HepG2 (cell line): Measurements from ENCODE around the gene WDCP. TPM values are rescaled to one million over a fixed set of nuclear protein-coding genes. Genes with fewer than 3 reads are reported as not detected.

Source experiments
- ATAC-seq: fragments of 200-7000 bp; cut with Tn5 transposase; 3 replicates; pipeline ENCODE4 v1.9.1; 2020; ENCODE audit warnings: mild to moderate bottlenecking, moderate library complexity
- BruUV-seq: library from RNA; stranded (reverse); fragments of 400-500 nt; replicated peaks from 2 replicates; lab custom pipeline; 2021; lab: Mats Ljungman, UMichigan
- CTCF ChIA-PET: fragments of 300-600 bp; formaldehyde crosslinking; extraction: SDS; loops from one replicate; lab custom pipeline; 2021; ENCODE audit warnings: low total read pairs, inconsistent platforms, low intra/inter-chr PET ratio; lab: Yijun Ruan, JAX
- POLR2A ChIA-PET: fragments of 350-600 bp; sonication (Branson Sonifier 250); formaldehyde crosslinking; loops from one replicate; lab custom pipeline; 2020; ENCODE audit warnings: antibody characterized with exemption, inconsistent platforms; lab: Yijun Ruan, JAX
- DNase-seq: peaks from one replicate; pipeline ENCODE4 v3.0.0-alpha.2; 2015; ENCODE audit warnings: low spot score
- FAIRE-seq: peaks from 3 replicates; lab custom pipeline; 2011; peaks lifted over from hg19 to GRCh38; lab: Jason Lieb, UNC
- H2AFZ ChIP-seq: one replicate; pipeline ENCODE4 v1.6.1; 2011; ENCODE audit warnings: low read length, inconsistent platforms
- H3K27ac ChIP-seq: fragments of 300-600 bp; 3 replicates; pipeline ENCODE4 v1.8.0; 2011; ENCODE audit warnings: mixed run types, mild to moderate bottlenecking, mixed read lengths, low read length, inconsistent platforms; ENCODE audit not compliant: insufficient read depth; ENCODE audit errors: extremely low read length
- H3K27me3 ChIP-seq, 2 experiments: fragments of 200-600 bp in 1 of 2; 2 replicates in 1 of 2; 3 replicates in 1 of 2; pipeline versions ENCODE4 v1.6.0 to v1.8.0; 2011; ENCODE audit warnings: low read length in 2 of 2, mild to moderate bottlenecking in 2 of 2, moderate library complexity in 2 of 2, inconsistent platforms in 1 of 2; ENCODE audit not compliant: insufficient read depth in 2 of 2, control insufficient read depth in 1 of 2
- H3K36me3 ChIP-seq, 2 experiments: fragments of 200-600 bp in 1 of 2; replicated peaks in 1 of 2; 2 replicates in 1 of 2; 3 replicates in 1 of 2; pipeline versions ENCODE4 v1.5.1 to v1.8.0; 2011; ENCODE audit warnings: low read length in 2 of 2, inconsistent platforms in 1 of 2; ENCODE audit not compliant: insufficient read depth in 2 of 2, control insufficient read depth in 1 of 2
- H3K4me1 ChIP-seq: 2 replicates; pipeline ENCODE4 v1.5.1; 2012; ENCODE audit warnings: low read length, inconsistent platforms; ENCODE audit not compliant: insufficient read depth
- H3K4me2 ChIP-seq: 2 replicates; pipeline ENCODE4 v1.6.0; 2011; ENCODE audit warnings: low read depth, low read length, inconsistent platforms
- H3K4me3 ChIP-seq, 3 experiments: fragments of 200-600 bp in 1 of 3; sonication (generic), shearing (Covaris generic) in 1 of 3; replicated peaks in 1 of 3; 2 replicates each; pipeline ENCODE4 v1.5.1; 2011 to 2016; ENCODE audit warnings: low read length in 3 of 3, inconsistent platforms in 2 of 3, low read depth in 2 of 3, mild to moderate bottlenecking in 2 of 3, control low read depth in 1 of 3, mixed read lengths in 1 of 3; ENCODE audit not compliant: insufficient read depth in 1 of 3
- H3K79me2 ChIP-seq: one replicate; pipeline ENCODE4 v1.6.1; 2011; ENCODE audit warnings: low read length, inconsistent platforms; ENCODE audit not compliant: insufficient read depth
- H3K9ac ChIP-seq: 2 replicates; pipeline ENCODE4 v1.6.0; 2011; ENCODE audit warnings: mild to moderate bottlenecking, low read depth, low read length, inconsistent platforms; ENCODE audit not compliant: insufficient read depth
- H3K9me3 ChIP-seq: 2 replicates; pipeline ENCODE4 v1.5.1; 2012; ENCODE audit warnings: mild to moderate bottlenecking, low read length
- H4K20me1 ChIP-seq: 2 replicates; pipeline ENCODE4 v1.6.0; 2011; ENCODE audit warnings: inconsistent platforms, mild to moderate bottlenecking, low read length, moderate library complexity; ENCODE audit not compliant: insufficient read depth
- HBP1 ChIP-seq: IDR thresholded peaks from 2 replicates; pipeline ENCODE4 v1.6.1; 2016; ENCODE audit warnings: low read depth, control low read depth
- HMG20A ChIP-seq: IDR thresholded peaks from 2 replicates; pipeline ENCODE4 v1.6.1; 2016; ENCODE audit warnings: borderline replicate concordance
- NAIF1 ChIP-seq: sonication (generic); formaldehyde crosslinking; IDR thresholded peaks from 2 replicates; pipeline ENCODE4 v1.5.0; 2020; ENCODE audit warnings: mild to moderate bottlenecking, missing genetic modification reagents, borderline replicate concordance
- RCOR2 ChIP-seq: IDR thresholded peaks from 2 replicates; pipeline ENCODE4 v1.6.1; 2016; ENCODE audit warnings: missing biosample characterization, missing genetic modification reagents
- TFDP1 ChIP-seq: IDR thresholded peaks from 2 replicates; pipeline ENCODE4 v1.6.1; 2016; ENCODE audit warnings: missing compliant biosample characterization, missing genetic modification reagents, borderline replicate concordance
- YEATS4 ChIP-seq: sonication (generic); formaldehyde crosslinking; IDR thresholded peaks from 2 replicates; pipeline ENCODE4 v1.4.0; 2020; ENCODE audit warnings: missing genetic modification reagents, borderline replicate concordance
- ZEB1 ChIP-seq: IDR thresholded peaks from 2 replicates; pipeline ENCODE4 v1.6.1; 2012; ENCODE audit warnings: mild to moderate bottlenecking, low read depth, inconsistent platforms; ENCODE audit not compliant: insufficient replicate concordance
- ZFY ChIP-seq: sonication (generic); formaldehyde crosslinking; IDR thresholded peaks from 2 replicates; pipeline ENCODE4 v1.4.0; 2020; ENCODE audit warnings: missing genetic modification reagents
- ZNF260 ChIP-seq: sonication (generic); formaldehyde crosslinking; IDR thresholded peaks from 2 replicates; pipeline ENCODE4 v1.4.0; 2020; ENCODE audit warnings: missing genetic modification reagents, low read depth, mild to moderate bottlenecking, borderline replicate concordance
- ZNF317 ChIP-seq: sonication (generic); formaldehyde crosslinking; IDR thresholded peaks from 2 replicates; pipeline ENCODE4 v1.5.0; 2020; ENCODE audit warnings: mild to moderate bottlenecking, missing genetic modification reagents
- ZNF343 ChIP-seq: sonication (generic); formaldehyde crosslinking; IDR thresholded peaks from 2 replicates; pipeline ENCODE4 v1.4.0; 2020; ENCODE audit warnings: mild to moderate bottlenecking, missing genetic modification reagents
- ZNF430 ChIP-seq: sonication (generic); formaldehyde crosslinking; IDR thresholded peaks from 2 replicates; pipeline ENCODE4 v1.9.0; 2021; ENCODE audit warnings: mild to moderate bottlenecking, missing genetic modification reagents
- ZNF501 ChIP-seq: sonication (generic); formaldehyde crosslinking; IDR thresholded peaks from 2 replicates; pipeline ENCODE4 v1.5.1; 2020; ENCODE audit warnings: mild to moderate bottlenecking, moderate library complexity, missing genetic modification reagents
- ZNF768 ChIP-seq: sonication (generic); formaldehyde crosslinking; IDR thresholded peaks from 2 replicates; pipeline ENCODE4 v1.4.0; 2020; ENCODE audit warnings: missing genetic modification reagents
- ZSCAN22 ChIP-seq: sonication (generic); formaldehyde crosslinking; IDR thresholded peaks from 2 replicates; pipeline ENCODE4 v1.4.0; 2020; ENCODE audit warnings: mild to moderate bottlenecking, missing genetic modification reagents
- WGBS: methylation state at CpG from one replicate; pipeline ENCODE4 v1.1.6; 2017; ENCODE audit warnings: low lambda C conversion rate; 5-methylcytosine and 5-hydroxymethylcytosine counted together
- in situ Hi-C: cut with HindIII; loops from 2 replicates; pipeline ENCODE4 v1.10.0; 2017; ENCODE audit warnings: low pct_unique_long_range_greater_than_20kb; ENCODE audit not compliant: extremely low pct_ligation_motif_present
- intact Hi-C: fragments of 100-400 bp; cut with micrococcal nuclease; formaldehyde crosslinking; loops from one replicate; pipeline ENCODE4 v1.10.0; 2022; ENCODE audit not compliant: unreplicated experiment
- polyA plus RNA-seq, 8 experiments: library from polyadenylated mRNA; depleted of rRNA in 3 of 8; stranded (reverse) in 7 of 8; unstranded in 1 of 8; fragments of >200 nt; fragmentation: Illumina TruSeq in 4 of 8; extraction: Trizol in 4 of 8; gene quantifications; 2 replicates each; pipeline versions ENCODE4 v1.2.1 to v1.2.3, GENCODE V29; 2011 to 2016; ENCODE audit warnings: low read depth in 4 of 8, missing spikeins in 1 of 8, mixed read lengths in 1 of 8; ENCODE audit not compliant: insufficient read depth in 1 of 8
- total RNA-seq, 5 experiments: library from RNA; depleted of rRNA; stranded (reverse); fragments of >200 nt; fragmentation: Illumina TruSeq; extraction: Trizol; gene quantifications; 2 replicates each; pipeline ENCODE4 v1.2.3, GENCODE V29; 2016; ENCODE audit warnings: low read depth in 1 of 5
- TF ChIP-seq, protein P1 (sequence below): sonication (generic); formaldehyde crosslinking; IDR thresholded peaks from 2 replicates; pipeline ENCODE4 v1.5.0; 2020; ENCODE audit warnings: missing genetic modification reagents
- TF ChIP-seq, protein P2 (sequence below): sonication (generic); formaldehyde crosslinking; IDR thresholded peaks from 2 replicates; pipeline ENCODE4; 2020; ENCODE audit warnings: missing genetic modification reagents, mild to moderate bottlenecking, borderline replicate concordance

Gene WDCP
- total and polyA plus RNA-seq, 2 of the 13 experiments (the other 11 are each of a cell fraction or from before 2014, with no cell fraction given) = 17.4 to 22.6 TPM

GRCh38 chr2:24047703-24048033, 477 bp upstream of the WDCP start:
- Histone ChIP-seq H3K27me3 (no peaks in the 10 kb centered on the region; a peak in 2 of 5 replicates), H3K36me3 (no peaks in the 10 kb centered on the region), H3K4me2 (peak overlapping the region; percentile 97), H3K9ac (peak overlapping the region; percentile 51), H3K4me1 (peaks cover 64% of the 10 kb centered on the region), H3K9me3 (no peaks in the 10 kb centered on the region), H3K4me3 (peak overlapping the region; percentile 41 to 84 (median 57)), H3K79me2 (peaks cover 40% of the 10 kb centered on the region), H3K27ac (peak overlapping the region; percentile 35), H4K20me1 (no peaks in the 10 kb centered on the region), H2AFZ (peak overlapping the region; percentile 86)
- in situ Hi-C loops = no loop called here
- no TSS peak for BruUV-seq
- DNase-seq = no peak
- no peak for FAIRE-seq
- CTCF ChIA-PET = no interaction called here
- 3% methylated on average over 8 of the region's 8 CpGs for WGBS
- peak; percentile 28 for ATAC-seq
- intact Hi-C loops = loop anchor here (1.0 to 2.0 kb wide), 4 partner anchors 26 to 37 kb away; partner anchors contain the start of genes SF3B6 and TP53I3
- POLR2A ChIA-PET = interaction anchor here (0.6 to 5.4 kb wide), 27 partner anchors 10 to 136 kb away, joined by 3 to 91 read pairs (median 6); partner anchors contain the start of genes ATAD2B, MFSD2B, SF3B6 and TP53I3
- TF ChIP-seq, protein P1, sequence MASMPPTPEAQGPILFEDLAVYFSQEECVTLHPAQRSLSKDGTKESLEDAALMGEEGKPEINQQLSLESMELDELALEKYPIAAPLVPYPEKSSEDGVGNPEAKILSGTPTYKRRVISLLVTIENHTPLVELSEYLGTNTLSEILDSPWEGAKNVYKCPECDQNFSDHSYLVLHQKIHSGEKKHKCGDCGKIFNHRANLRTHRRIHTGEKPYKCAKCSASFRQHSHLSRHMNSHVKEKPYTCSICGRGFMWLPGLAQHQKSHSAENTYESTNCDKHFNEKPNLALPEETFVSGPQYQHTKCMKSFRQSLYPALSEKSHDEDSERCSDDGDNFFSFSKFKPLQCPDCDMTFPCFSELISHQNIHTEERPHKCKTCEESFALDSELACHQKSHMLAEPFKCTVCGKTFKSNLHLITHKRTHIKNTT (CRISPR knock-in tag) = no peak
- TF ChIP-seq HBP1 (CRISPR knock-in tag) (no peak), ZNF768 (CRISPR knock-in tag) (peak; percentile 72), RCOR2 (CRISPR knock-in tag) (peak; percentile 47; the same call in 1 of the 2 replicates), HMG20A (CRISPR knock-in tag) (0 out of 2 replicates have a peak, but pooled peaks have one; percentile 2), ZEB1 (peak; percentile 43), ZNF501 (CRISPR knock-in tag) (peak; percentile 77), ZNF430 (CRISPR knock-in tag) (0 out of 2 replicates have a peak, but pooled peaks have one; percentile 26), NAIF1 (CRISPR knock-in tag) (0 out of 2 replicates have a peak, but pooled peaks have one; percentile 34), ZFY (CRISPR knock-in tag) (0 out of 2 replicates have a peak, but pooled peaks have one; percentile 50), ZSCAN22 (CRISPR knock-in tag) (no peak), YEATS4 (CRISPR knock-in tag) (0 out of 2 replicates have a peak, but pooled peaks have one; percentile 18), ZNF343 (CRISPR knock-in tag) (peak; percentile 49; the same call in 1 of the 2 replicates), ZNF260 (CRISPR knock-in tag) (no peak), TFDP1 (peak; percentile 14; the same call in 1 of the 2 replicates), ZNF317 (CRISPR knock-in tag) (0 out of 2 replicates have a peak, but pooled peaks have one; percentile 3)
- TF ChIP-seq, protein P2, sequence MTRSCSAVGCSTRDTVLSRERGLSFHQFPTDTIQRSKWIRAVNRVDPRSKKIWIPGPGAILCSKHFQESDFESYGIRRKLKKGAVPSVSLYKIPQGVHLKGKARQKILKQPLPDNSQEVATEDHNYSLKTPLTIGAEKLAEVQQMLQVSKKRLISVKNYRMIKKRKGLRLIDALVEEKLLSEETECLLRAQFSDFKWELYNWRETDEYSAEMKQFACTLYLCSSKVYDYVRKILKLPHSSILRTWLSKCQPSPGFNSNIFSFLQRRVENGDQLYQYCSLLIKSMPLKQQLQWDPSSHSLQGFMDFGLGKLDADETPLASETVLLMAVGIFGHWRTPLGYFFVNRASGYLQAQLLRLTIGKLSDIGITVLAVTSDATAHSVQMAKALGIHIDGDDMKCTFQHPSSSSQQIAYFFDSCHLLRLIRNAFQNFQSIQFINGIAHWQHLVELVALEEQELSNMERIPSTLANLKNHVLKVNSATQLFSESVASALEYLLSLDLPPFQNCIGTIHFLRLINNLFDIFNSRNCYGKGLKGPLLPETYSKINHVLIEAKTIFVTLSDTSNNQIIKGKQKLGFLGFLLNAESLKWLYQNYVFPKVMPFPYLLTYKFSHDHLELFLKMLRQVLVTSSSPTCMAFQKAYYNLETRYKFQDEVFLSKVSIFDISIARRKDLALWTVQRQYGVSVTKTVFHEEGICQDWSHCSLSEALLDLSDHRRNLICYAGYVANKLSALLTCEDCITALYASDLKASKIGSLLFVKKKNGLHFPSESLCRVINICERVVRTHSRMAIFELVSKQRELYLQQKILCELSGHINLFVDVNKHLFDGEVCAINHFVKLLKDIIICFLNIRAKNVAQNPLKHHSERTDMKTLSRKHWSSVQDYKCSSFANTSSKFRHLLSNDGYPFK = peak; percentile 22; the same call in 1 of the 2 replicates
